ENCODE data around the gene UTP25.

GRCh38 chr1:209809611-209810010 is 18.2 kb upstream of the UTP25 start:
- TF ChIP-seq FOXM1 (IDR thresholded peaks at IDR 0.05; ENCODE audit: borderline replicate concordance) (no peak), SP1 (IDR thresholded peaks at IDR 0.05) (no peak), FOXA1 (IDR thresholded peaks at IDR 0.05) (no peak), BHLHE40 (IDR thresholded peaks at IDR 0.05; ENCODE audit: borderline replicate concordance) (no peak), NFRKB (IDR thresholded peaks at IDR 0.05) (no peak), HDGF (IDR thresholded peaks at IDR 0.05; ENCODE audit: borderline replicate concordance) (no peak), SUZ12 (IDR thresholded peaks at IDR 0.05) (no peak), FOXK2 (IDR thresholded peaks at IDR 0.05) (no peak), ELF4 (IDR thresholded peaks at IDR 0.05) (no peak), PKNOX1 (IDR thresholded peaks at IDR 0.05) (no peak)

All from HEK293T (cell line).